Measurements from ENCODE around the gene ZNF536. TPM values are rescaled to one million over a fixed set of nuclear protein-coding genes. Genes with fewer than 3 reads are reported as not detected.

The ZNF536 gene
- total and polyA plus RNA-seq, 2 donors (not counting 3 experiments of a cell fraction or from before 2014, with no cell fraction given), result not detected

GRCh38 chr19:30333291-30334065, 38.7 kb upstream of the ZNF536 start:
- Histone ChIP-seq H3K9me1 (replicated peaks; ENCODE audit: control insufficient read depth, extremely low read depth, insufficient read depth, low read length) (no peaks in the 10 kb centered on the region), H3K4me3 (replicated peaks in 1 of 3; ENCODE audit: insufficient read depth in 1 of 3, low read depth in 1 of 3, low read length in 3 of 3) (no peak overlapping the region), H3K9ac (replicated peaks; ENCODE audit: extremely low read depth, insufficient read depth, low read length) (no peak overlapping the region), H3K79me2 (ENCODE audit: control insufficient read depth, insufficient read depth, low read length) (no peaks in the 10 kb centered on the region), H3K4me2 (ENCODE audit: insufficient read depth, low read length) (no peak overlapping the region), H3K4me1 (ENCODE audit: control insufficient read depth, extremely low read depth, insufficient read depth, low read length) (no peaks in the 10 kb centered on the region), H2AFZ (ENCODE audit: low read depth, low read length) (no peak overlapping the region), H4K20me1 (replicated peaks; ENCODE audit: control insufficient read depth, extremely low read depth, insufficient read depth, low read length) (no peaks in the 10 kb centered on the region), H3K27ac (ENCODE audit: insufficient read depth, low read depth, low read length) (no peak overlapping the region), H3K36me3 (ENCODE audit: control insufficient read depth in 2 of 2, extremely low read depth in 1 of 2, insufficient read depth in 2 of 2, low read length in 2 of 2) (no peaks in the 10 kb centered on the region), H3K9me3 (replicated peaks; ENCODE audit: control insufficient read depth, insufficient read depth, low read length) (peaks cover 7% of the 10 kb centered on the region), H3K27me3 (ENCODE audit: control insufficient read depth in 2 of 2, insufficient read depth in 2 of 2, low read length in 2 of 2) (no peaks in the 10 kb centered on the region)
- dilution Hi-C loops (cut with MboI; ENCODE audit: extremely low pct_ligation_motif_present, low sequenced_read_pairs) (no loop called here), intact Hi-C loops (cut with micrococcal nuclease) (no loop called here)
- CTCF ChIA-PET, result no interaction called here
- no peak for DNase-seq (ENCODE audit: low read depth, low spot score)
- POLR2A ChIA-PET, result no interaction called here
- no TSS peak for BruUV-seq (replicated peaks)
- TF ChIP-seq EZH2 (IDR thresholded peaks at IDR 0.05; ENCODE audit: borderline replicate concordance, low read depth, low read length, severe bottlenecking) (no peak), POLR2AphosphoS5 (IDR thresholded peaks at IDR 0.05; ENCODE audit: insufficient read depth, low read depth, low read length) (no peak), GATA2 (IDR thresholded peaks at IDR 0.05; ENCODE audit: insufficient read depth, insufficient read length, low read depth, low read length) (no peak), POLR2A (IDR thresholded peaks at IDR 0.05; ENCODE audit: low read depth, low read length) (no peak), MYC (IDR thresholded peaks at IDR 0.05; ENCODE audit: low read depth, low read length) (no peak), CTCF (IDR thresholded peaks at IDR 0.05; ENCODE audit: extremely low read depth in 1 of 2, insufficient read depth in 1 of 2, low read depth in 1 of 2, low read length in 2 of 2) (no peak), FOS (IDR thresholded peaks at IDR 0.05; ENCODE audit: borderline replicate concordance, insufficient read depth, low read length) (no peak), JUN (IDR thresholded peaks at IDR 0.05; ENCODE audit: borderline replicate concordance, insufficient read depth, insufficient read length, low read depth) (no peak)
- TF ChIP-seq, protein P1, sequence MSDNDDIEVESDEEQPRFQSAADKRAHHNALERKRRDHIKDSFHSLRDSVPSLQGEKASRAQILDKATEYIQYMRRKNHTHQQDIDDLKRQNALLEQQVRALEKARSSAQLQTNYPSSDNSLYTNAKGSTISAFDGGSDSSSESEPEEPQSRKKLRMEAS (IDR thresholded peaks at IDR 0.05; ENCODE audit: insufficient read depth, insufficient read length), result no peak
- FAIRE-seq, result no peak
